GM23248 (cell line): Measurements from ENCODE around the gene ADAMTS17. TPM values are rescaled to one million over a fixed set of nuclear protein-coding genes. Genes with fewer than 3 reads are reported as not detected.

ENCODE experiments used
- DNase-seq: peaks from one replicate; pipeline ENCODE4 v3.0.0-alpha.2; 2015
- H2AFZ ChIP-seq: fragments of 200-600 bp; sonication (generic); 2 replicates; pipeline ENCODE4 v1.6.1; 2016; ENCODE audit warnings: antibody characterized with exemption
- H3F3A ChIP-seq: fragments of 200-600 bp; sonication (generic); 2 replicates; pipeline ENCODE4 v1.6.1; 2016; ENCODE audit warnings: mild to moderate bottlenecking, antibody characterized with exemption, mixed run types; ENCODE audit not compliant: insufficient read depth
- H3K27ac ChIP-seq: fragments of 200-600 bp; sonication (generic); 2 replicates; pipeline ENCODE4 v1.5.1; 2016; ENCODE audit warnings: mild to moderate bottlenecking
- H3K27me3 ChIP-seq: fragments of 200-600 bp; sonication (generic); replicated peaks from 2 replicates; pipeline ENCODE4 v1.6.1; 2016; ENCODE audit warnings: mild to moderate bottlenecking; ENCODE audit not compliant: insufficient read depth
- H3K36me3 ChIP-seq: fragments of 200-600 bp; sonication (generic); 2 replicates; pipeline ENCODE4 v1.6.1; 2016; ENCODE audit warnings: low read depth, mild to moderate bottlenecking
- H3K4me1 ChIP-seq: fragments of 200-600 bp; sonication (generic); 2 replicates; pipeline ENCODE4 v1.6.1; 2016; ENCODE audit warnings: mild to moderate bottlenecking; ENCODE audit not compliant: insufficient read depth
- H3K4me2 ChIP-seq: fragments of 200-600 bp; sonication (generic); one replicate; pipeline ENCODE4 v1.6.1; 2016; ENCODE audit warnings: mild to moderate bottlenecking; ENCODE audit not compliant: unreplicated experiment
- H3K4me3 ChIP-seq: fragments of 200-600 bp; sonication (generic); 2 replicates; pipeline ENCODE4 v1.5.1; 2016; ENCODE audit warnings: mild to moderate bottlenecking
- H3K79me2 ChIP-seq: fragments of 200-600 bp; sonication (generic); 2 replicates; pipeline ENCODE4 v1.6.1; 2016; ENCODE audit warnings: mild to moderate bottlenecking; ENCODE audit not compliant: insufficient read depth
- H3K9ac ChIP-seq: fragments of 200-600 bp; sonication (generic); 2 replicates; pipeline ENCODE4 v1.6.1; 2016; ENCODE audit warnings: mild to moderate bottlenecking
- H3K9me2 ChIP-seq: fragments of 200-600 bp; sonication (generic); 2 replicates; pipeline ENCODE4 v1.6.1; 2016; ENCODE audit warnings: mixed run types, mild to moderate bottlenecking, moderate library complexity; ENCODE audit not compliant: insufficient read depth
- H3K9me3 ChIP-seq: fragments of 200-600 bp; sonication (generic); one replicate; pipeline ENCODE4 v1.6.1; 2017; ENCODE audit warnings: low read depth
- H4K20me1 ChIP-seq: fragments of 200-600 bp; sonication (generic); 2 replicates; pipeline ENCODE4 v1.6.0; 2016; ENCODE audit not compliant: insufficient read depth
- EZH2 ChIP-seq: fragments of 200-600 bp; sonication (generic); IDR thresholded peaks from 2 replicates; pipeline ENCODE4 v1.6.1; 2018; ENCODE audit warnings: antibody characterized with exemption, mild to moderate bottlenecking; ENCODE audit not compliant: insufficient read depth, poor library complexity, severe bottlenecking
- EZH2phosphoT487 ChIP-seq: fragments of 200-600 bp; sonication (generic); IDR thresholded peaks from 2 replicates; pipeline ENCODE4 v1.6.1; 2018; ENCODE audit warnings: antibody characterized with exemption, moderate library complexity, mild to moderate bottlenecking, low read depth; ENCODE audit not compliant: insufficient read depth
- WGBS, 2 experiments: methylation state at CpG; one replicate each; pipeline ENCODE4 v1.1.6; 2015 to 2017; ENCODE audit warnings: low lambda C conversion rate in 2 of 2, low coverage in 1 of 2; ENCODE audit errors: missing lambda C conversion rate in 2 of 2; 5-methylcytosine and 5-hydroxymethylcytosine counted together
- in situ Hi-C: fragments of 300-500 bp; cut with MboI; formaldehyde crosslinking; loops from 2 replicates; pipeline ENCODE4 v1.15.0; 2020
- polyA plus RNA-seq: library from polyadenylated mRNA; unstranded; fragments of >200 nt; fragmentation: Nextera tagmentation; extraction: Ambion mirVana; gene quantifications from 2 replicates; pipeline ENCODE4 v1.2.1, GENCODE V29; 2016
- total RNA-seq: library from RNA; depleted of rRNA; stranded (reverse); fragments of >200 nt; shearing (Covaris generic); gene quantifications from 2 replicates; pipeline ENCODE4 v1.2.3, GENCODE V29; 2014

Gene ADAMTS17
- total and polyA plus RNA-seq, 2 experiments from 2014 or later, result not detected

- H3K9me3 ChIP-seq, result no peaks in the 10 kb centered on the region
- 29 to 35% methylated on average over 17 of the region's 17 CpGs for WGBS, 2 experiments
- H3K27ac ChIP-seq, result no peak overlapping the region
- no peaks in the 10 kb centered on the region for H3F3A ChIP-seq
- H4K20me1 ChIP-seq, result no peaks in the 10 kb centered on the region
- no peak for DNase-seq
- H3K27me3 ChIP-seq, result no peaks in the 10 kb centered on the region
- in situ Hi-C loops, result no loop called here
- no peak overlapping the region for H3K4me3 ChIP-seq
- no peak overlapping the region for H2AFZ ChIP-seq
- H3K4me1 ChIP-seq, result no peaks in the 10 kb centered on the region
- H3K9ac ChIP-seq, result no peak overlapping the region
- TF ChIP-seq EZH2phosphoT487, result no peak
- no peak for TF ChIP-seq EZH2
- H3K4me2 ChIP-seq, result no peak overlapping the region
- no peaks in the 10 kb centered on the region for H3K79me2 ChIP-seq
- H3K36me3 ChIP-seq, result no peaks in the 10 kb centered on the region
- H3K9me2 ChIP-seq, result no peaks in the 10 kb centered on the region
Measured at GRCh38 chr15:100277087-100277855, 64.5 kb downstream of the ADAMTS17 start.

GRCh38 chr15:100276506-100276905, 65.3 kb downstream of the ADAMTS17 start:
- WGBS, 2 experiments, result 7 to 9% methylated on average over 7 to 8 of the region's 8 CpGs
- H3K27ac ChIP-seq, result no peak overlapping the region
- H3K9me3 ChIP-seq, result no peaks in the 10 kb centered on the region
- no peaks in the 10 kb centered on the region for H3F3A ChIP-seq
- no peaks in the 10 kb centered on the region for H3K9me2 ChIP-seq
- no peak overlapping the region for H2AFZ ChIP-seq
- no peaks in the 10 kb centered on the region for H3K36me3 ChIP-seq
- no peak for DNase-seq
- TF ChIP-seq EZH2, result no peak
- TF ChIP-seq EZH2phosphoT487, result no peak
- no peak overlapping the region for H3K4me3 ChIP-seq
- no peaks in the 10 kb centered on the region for H4K20me1 ChIP-seq
- in situ Hi-C loops, result no loop called here
- no peak overlapping the region for H3K4me2 ChIP-seq
- no peaks in the 10 kb centered on the region for H3K4me1 ChIP-seq
- H3K27me3 ChIP-seq, result no peaks in the 10 kb centered on the region
- H3K9ac ChIP-seq, result no peak overlapping the region
- no peaks in the 10 kb centered on the region for H3K79me2 ChIP-seq

- Histone ChIP-seq H3K36me3 (no peaks in the 10 kb centered on the region), H3K27me3 (no peaks in the 10 kb centered on the region), H2AFZ (no peak overlapping the region), H3K27ac (no peak overlapping the region), H3F3A (no peaks in the 10 kb centered on the region), H3K9me3 (no peaks in the 10 kb centered on the region), H3K4me2 (no peak overlapping the region), H3K9me2 (no peaks in the 10 kb centered on the region), H3K9ac (no peak overlapping the region), H3K79me2 (no peaks in the 10 kb centered on the region), H3K4me1 (no peaks in the 10 kb centered on the region), H3K4me3 (no peak overlapping the region), H4K20me1 (no peaks in the 10 kb centered on the region)
- no peak for DNase-seq
- 38 to 40% methylated on average over 6 of the region's 6 CpGs for WGBS, 2 experiments
- TF ChIP-seq EZH2phosphoT487 (no peak), EZH2 (no peak)
- in situ Hi-C loops, result no loop called here
Measured at GRCh38 chr15:100275641-100276040, 66.1 kb downstream of the ADAMTS17 start.

- no peak overlapping the region for H2AFZ ChIP-seq
- no peak overlapping the region for H3K4me3 ChIP-seq
- no peak overlapping the region for H3K27ac ChIP-seq
- no peaks in the 10 kb centered on the region for H4K20me1 ChIP-seq
- H3K9me3 ChIP-seq, result no peaks in the 10 kb centered on the region
- H3K27me3 ChIP-seq, result no peaks in the 10 kb centered on the region
- H3K79me2 ChIP-seq, result no peaks in the 10 kb centered on the region
- no peak overlapping the region for H3K4me2 ChIP-seq
- H3K36me3 ChIP-seq, result no peaks in the 10 kb centered on the region
- 2 to 4% methylated on average over 3 of the region's 3 CpGs for WGBS, 2 experiments
- TF ChIP-seq EZH2 (no peak), EZH2phosphoT487 (no peak)
- no peak overlapping the region for H3K9ac ChIP-seq
- in situ Hi-C loops, result no loop called here
- no peaks in the 10 kb centered on the region for H3F3A ChIP-seq
- DNase-seq, result no peak
- H3K9me2 ChIP-seq, result no peaks in the 10 kb centered on the region
- no peaks in the 10 kb centered on the region for H3K4me1 ChIP-seq
Measured at GRCh38 chr15:100269831-100270230, 71.9 kb downstream of the ADAMTS17 start.

DNA sequence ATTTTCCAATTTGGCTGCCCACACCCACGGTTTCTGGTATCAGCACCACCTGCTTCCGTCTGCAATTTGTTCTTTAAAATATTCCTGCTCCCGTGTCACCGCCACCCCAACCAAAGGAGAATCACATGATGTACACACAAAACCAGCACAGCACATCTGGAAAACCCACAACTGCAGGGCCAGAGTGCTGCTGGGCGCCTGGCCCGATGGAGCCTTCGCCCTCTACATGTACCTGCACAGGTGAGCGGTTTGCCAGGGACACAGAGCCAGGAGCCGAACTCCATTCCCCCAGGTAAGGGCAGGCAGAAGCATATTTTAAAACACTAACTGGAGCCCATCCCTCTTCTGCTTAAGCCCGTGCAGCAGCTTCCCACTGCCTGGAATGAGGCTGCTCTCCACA, 75.6 kb downstream of the ADAMTS17 start:
- Histone ChIP-seq H3K27ac (no peak overlapping the region), H3K36me3 (no peaks in the 10 kb centered on the region), H3K9ac (no peak overlapping the region), H3K4me3 (no peak overlapping the region), H3K27me3 (no peaks in the 10 kb centered on the region), H4K20me1 (no peaks in the 10 kb centered on the region), H3K4me2 (no peak overlapping the region), H3K79me2 (no peaks in the 10 kb centered on the region), H3F3A (no peaks in the 10 kb centered on the region), H3K4me1 (no peaks in the 10 kb centered on the region), H3K9me3 (no peaks in the 10 kb centered on the region), H2AFZ (no peak overlapping the region), H3K9me2 (no peaks in the 10 kb centered on the region)
- WGBS, 2 experiments, result 33 to 41% methylated on average over 10 of the region's 10 CpGs
- DNase-seq, result no peak
- TF ChIP-seq EZH2 (no peak), EZH2phosphoT487 (no peak)
- in situ Hi-C loops, result no loop called here
